Fibroblast of lung (primary cell): ENCODE data around the gene CACNA1F.

Experiments
- EZH2 ChIP-seq: IDR thresholded peaks from 2 replicates; pipeline ENCODE4 v1.5.1; 2012; ENCODE audit warnings: low read length, control low read depth, mild to moderate bottlenecking; ENCODE audit errors: missing control alignments
- TF ChIP-seq, protein P1 (sequence below), 2 donors: IDR thresholded peaks in 1 of 2; conservative IDR thresholded peaks in 1 of 2; 1 replicate in 1 of 2; 2 replicates in 1 of 2; pipeline ENCODE4 v1.5.1; 2011 to 2012; ENCODE audit warnings: low read length in 2 of 2, control low read depth in 1 of 2, inconsistent platforms in 1 of 2, low read depth in 1 of 2, mild to moderate bottlenecking in 1 of 2

- TF ChIP-seq, protein P1, sequence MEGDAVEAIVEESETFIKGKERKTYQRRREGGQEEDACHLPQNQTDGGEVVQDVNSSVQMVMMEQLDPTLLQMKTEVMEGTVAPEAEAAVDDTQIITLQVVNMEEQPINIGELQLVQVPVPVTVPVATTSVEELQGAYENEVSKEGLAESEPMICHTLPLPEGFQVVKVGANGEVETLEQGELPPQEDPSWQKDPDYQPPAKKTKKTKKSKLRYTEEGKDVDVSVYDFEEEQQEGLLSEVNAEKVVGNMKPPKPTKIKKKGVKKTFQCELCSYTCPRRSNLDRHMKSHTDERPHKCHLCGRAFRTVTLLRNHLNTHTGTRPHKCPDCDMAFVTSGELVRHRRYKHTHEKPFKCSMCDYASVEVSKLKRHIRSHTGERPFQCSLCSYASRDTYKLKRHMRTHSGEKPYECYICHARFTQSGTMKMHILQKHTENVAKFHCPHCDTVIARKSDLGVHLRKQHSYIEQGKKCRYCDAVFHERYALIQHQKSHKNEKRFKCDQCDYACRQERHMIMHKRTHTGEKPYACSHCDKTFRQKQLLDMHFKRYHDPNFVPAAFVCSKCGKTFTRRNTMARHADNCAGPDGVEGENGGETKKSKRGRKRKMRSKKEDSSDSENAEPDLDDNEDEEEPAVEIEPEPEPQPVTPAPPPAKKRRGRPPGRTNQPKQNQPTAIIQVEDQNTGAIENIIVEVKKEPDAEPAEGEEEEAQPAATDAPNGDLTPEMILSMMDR (conservative IDR thresholded peaks at IDR 0.05 in 1 of 2, IDR thresholded peaks at IDR 0.05 in 1 of 2; ENCODE audit: low read depth in 1 of 2, low read length in 2 of 2): no peak
- no peak for TF ChIP-seq EZH2
These were observed 16.5 kb upstream of the CACNA1F start for GRCh38 chrX:49249616-49250015.
